ENCODE measurements around the gene ERCC6L.

The ERCC6L gene

DNA sequence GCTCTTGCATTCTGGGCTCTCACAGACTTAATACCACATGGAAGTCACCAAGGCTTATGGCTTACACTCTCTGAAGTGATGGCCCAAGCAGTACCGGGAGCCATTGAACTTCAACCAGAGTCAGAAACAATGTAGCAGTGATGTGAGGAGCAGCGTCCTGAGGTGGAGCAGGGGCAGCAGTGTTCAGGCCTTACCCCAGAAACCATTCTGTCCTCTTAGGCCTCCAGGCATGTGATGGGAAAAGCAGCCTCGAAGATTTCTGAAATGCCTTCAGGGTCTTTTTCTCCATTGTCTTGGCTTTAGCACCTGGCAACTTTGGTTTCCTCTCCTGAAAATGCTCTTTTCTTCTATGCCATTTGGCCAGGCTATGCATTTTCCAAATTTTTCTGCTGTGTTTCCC, 80.1 kb downstream of the ERCC6L start:
- DNase-seq: no peak
